ENCODE data around the gene SRPX2.
"Not testable (repeated sequence)": the region's sequence is repeated elsewhere in the genome, so short reads cannot be mapped to it uniquely, and the experiment has no call there.

Gene SRPX2

DNA sequence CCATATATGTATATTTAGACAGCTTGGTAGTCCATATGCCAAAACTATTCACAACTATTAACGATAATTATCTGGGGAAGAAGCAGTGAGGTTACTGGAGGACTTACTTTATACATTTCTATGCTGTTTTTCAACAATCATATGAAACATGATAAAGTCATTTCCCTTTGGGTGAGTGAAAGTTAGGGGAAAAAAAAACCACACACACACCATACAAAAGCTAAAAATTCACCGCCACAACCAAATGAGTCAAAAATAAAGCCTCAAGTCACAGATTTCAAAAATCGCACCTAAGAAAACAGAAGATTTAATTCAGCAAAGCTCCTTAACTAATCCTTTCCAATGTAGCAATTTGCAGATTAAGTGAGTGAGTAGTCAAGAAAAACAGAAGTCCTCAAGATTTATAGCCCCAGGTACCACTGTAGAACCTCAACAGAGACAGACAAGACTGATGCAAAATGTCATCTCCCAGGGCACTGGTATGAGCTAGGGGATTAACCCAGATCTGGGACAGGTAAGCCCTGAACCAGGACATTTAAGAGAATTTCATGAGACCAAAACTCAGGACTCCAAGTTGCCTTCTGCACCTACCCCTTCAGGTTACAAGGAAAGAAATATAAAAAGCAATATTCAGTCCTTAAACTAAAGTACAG lies 52.8 kb downstream of the SRPX2 start:
- DNase-seq (ENCODE audit: low read depth in 2 of 2): no peak

DNA sequence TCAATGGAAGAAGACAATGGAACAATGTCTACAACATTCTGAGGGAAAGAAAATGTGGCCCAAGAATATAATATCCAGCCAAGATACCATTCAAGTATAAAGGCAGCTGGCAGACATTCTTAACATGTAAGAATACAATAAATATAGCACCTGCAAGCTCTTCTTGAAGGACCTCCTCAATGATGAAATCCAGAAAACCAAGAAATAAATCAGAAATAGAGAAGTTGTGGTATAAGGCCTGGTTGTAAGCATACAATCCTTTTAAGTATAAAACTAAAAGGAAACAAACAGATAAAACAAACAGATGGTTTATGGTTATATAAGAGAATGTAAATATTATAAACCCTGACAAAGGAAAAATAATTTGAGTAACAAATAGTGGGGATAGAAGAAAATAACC lies 54.6 kb downstream of the SRPX2 start:
- no peak for DNase-seq (ENCODE audit: low read depth in 2 of 2)

DNA sequence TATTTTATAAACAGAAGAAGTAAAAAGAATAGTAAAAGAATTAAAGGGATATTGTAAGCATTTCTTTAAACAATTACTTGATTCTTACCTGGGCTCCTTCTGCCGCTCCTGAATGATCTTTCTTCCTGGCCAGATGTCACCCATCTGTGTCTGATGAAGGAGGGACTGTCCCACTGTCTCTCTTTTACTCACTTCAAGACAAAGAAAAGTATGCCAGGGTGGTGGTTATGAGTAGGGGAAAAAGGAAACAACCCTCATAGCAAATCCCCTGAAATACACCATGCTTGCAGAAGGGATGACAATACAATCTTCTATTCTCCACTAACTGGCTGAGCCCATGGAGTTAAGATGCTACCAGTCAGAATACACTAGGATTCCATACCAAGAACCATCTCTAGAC lies 56.8 kb downstream of the SRPX2 start:
- no peak for DNase-seq (ENCODE audit: low read depth in 2 of 2)

DNA sequence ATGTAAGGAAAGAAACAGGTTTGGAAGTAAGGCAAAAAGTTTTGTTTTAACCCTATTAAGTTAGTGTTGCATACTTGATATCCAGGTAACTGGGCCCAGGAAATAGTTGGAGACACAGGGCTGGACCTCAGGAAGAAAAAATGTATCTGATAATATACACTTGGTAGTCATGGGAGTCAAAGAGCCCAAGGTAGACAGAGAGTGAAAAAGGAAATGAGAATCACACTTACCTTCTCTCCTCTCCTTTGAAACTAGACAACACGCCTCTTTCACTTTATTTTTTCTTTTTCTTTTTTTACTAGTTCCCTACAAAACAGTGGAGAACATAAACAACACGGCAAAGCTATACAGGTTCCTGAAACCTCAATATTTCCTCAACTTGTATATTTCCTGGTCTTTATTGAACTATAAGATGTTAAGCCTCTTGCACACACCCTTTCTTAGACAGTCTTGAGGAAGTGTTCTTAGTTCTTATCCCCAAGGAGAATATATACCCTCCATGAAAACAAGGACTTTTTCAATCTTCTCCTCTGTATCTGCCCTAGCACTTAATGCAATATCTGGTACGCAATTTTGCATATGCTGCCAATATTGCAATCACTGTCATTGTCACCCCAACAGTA lies 60.7 kb downstream of the SRPX2 start:
- DNase-seq (ENCODE audit: low read depth in 2 of 2): no peak

DNA sequence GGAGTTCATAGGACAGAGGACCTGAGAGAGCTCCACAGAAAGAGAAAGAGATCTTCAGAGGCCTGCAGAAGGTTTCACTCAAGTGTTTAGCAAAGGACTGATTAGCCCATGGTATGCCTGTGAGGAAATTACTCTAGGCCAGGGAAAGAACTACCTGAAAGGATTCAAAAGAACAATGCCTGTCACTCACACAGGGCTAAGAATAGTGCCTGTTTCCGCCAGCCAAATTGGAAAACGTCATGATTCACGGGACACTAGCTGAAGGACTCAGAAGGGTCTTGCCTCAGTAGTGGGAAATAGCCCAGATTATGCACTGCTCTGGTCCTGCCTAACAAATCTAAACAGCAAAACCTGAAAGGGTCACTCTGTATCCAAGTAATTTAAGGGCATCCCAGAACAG lies 66.8 kb downstream of the SRPX2 start:
- no peak for DNase-seq (ENCODE audit: low read depth in 2 of 2)

DNA sequence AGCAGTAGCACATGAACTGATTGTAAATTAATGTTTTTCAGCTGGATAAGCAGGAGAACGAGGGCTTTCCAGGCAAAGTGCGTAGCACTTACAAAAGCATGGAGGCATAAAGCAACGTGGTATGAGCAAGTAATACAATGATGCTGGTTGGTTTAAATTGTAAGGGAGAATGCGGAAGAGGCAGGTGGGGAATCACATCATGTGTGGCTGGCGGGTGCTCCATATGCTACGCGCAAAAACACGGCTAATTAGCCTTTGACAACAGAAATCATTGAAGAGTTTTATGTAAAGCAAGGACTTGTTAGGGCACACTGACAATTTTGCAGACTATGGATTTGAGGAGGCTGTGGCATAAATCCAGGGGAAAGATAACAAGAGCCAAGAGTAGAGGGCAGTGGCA lies 73.4 kb downstream of the SRPX2 start:
- DNase-seq (ENCODE audit: low read depth in 2 of 2): no peak

DNA sequence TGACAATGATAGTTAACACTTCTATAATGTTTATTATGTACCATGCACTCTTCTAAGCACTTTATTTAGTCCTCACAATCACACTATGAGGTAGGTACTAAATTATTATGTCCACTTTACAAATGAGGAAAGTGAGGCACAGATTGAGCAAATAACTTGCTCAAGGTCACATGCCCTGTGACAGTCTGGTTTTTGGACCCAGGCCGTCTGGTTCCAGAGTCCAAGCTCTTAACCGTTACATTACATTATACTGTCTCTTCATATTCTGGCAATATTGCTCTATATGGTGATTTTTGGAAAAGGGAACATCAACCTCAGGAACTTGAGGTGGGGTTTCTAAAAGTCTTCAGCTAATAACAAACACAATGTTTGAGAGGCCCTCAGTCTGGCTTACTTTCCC lies 75.1 kb downstream of the SRPX2 start:
- DNase-seq (ENCODE audit: low read depth in 2 of 2): no peak

DNA sequence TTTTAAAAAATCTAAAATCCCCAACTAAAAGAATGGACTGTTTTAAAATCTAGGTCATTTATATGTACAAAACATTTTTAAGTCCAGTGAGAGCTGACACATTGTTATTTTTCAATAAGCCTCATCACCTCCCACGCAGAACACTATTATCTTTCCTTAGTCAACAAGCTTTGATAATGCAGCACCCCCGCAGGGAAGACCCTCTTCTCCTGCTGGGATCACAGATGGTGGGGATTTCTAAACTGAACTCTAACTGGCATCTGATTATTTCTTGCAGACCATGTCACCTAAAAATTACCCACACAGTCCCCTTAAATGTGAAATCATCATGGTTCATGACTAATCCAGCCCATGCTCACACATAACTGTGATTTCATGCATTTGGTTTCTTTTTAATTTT lies 76.3 kb downstream of the SRPX2 start:
- DNase-seq (ENCODE audit: low read depth in 2 of 2): no peak

DNA sequence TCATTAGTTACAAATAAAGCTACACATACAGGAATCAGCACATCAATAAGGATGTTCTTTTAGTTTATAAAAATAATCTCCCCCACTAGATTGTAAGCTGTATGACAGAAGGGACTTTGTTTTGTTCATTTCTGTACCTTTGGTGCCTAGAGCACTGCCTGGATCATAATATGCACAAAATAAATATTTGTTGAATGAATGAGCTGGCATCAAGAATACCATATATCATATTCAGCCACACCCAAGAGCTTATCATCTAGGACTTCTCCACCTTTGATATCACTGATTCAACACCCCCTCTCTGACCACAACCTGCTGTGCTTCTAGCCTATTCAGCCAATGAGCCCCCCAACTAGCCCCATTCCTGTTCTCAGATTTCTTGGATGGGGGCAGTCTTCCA lies 77.3 kb downstream of the SRPX2 start:
- DNase-seq (ENCODE audit: low read depth in 2 of 2): no peak

DNA sequence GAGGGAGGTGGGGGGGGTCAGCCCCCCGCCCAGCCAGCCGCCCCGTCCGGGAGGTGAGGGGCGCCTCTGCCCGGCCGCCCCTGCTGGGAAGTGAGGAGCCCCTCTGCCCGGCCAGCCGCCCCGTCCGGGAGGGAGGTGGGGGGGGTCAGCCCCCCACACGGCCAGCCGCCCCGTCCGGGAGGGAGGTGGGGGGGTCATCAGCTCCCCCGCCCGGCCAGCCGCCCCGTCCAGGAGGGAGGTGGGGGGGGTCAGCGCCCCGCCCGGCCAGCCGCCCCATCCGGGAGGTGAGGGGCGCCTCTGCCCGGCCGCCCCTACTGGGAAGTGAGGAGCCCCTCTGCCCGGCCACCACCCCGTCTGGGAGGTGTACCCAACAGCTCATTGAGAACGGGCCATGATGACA lies 80.0 kb downstream of the SRPX2 start:
- not testable (repeated sequence) for DNase-seq (ENCODE audit: low read depth in 2 of 2)

All from stimulated activated CD8-positive, alpha-beta memory T cell treated with anti-CD3 and anti-CD28 coated beads, Interleukin-2, amount 100 ng/mL, for 1 hour (primary cell).